ENCODE results near the gene CTNNA2.

Gene CTNNA2

DNA sequence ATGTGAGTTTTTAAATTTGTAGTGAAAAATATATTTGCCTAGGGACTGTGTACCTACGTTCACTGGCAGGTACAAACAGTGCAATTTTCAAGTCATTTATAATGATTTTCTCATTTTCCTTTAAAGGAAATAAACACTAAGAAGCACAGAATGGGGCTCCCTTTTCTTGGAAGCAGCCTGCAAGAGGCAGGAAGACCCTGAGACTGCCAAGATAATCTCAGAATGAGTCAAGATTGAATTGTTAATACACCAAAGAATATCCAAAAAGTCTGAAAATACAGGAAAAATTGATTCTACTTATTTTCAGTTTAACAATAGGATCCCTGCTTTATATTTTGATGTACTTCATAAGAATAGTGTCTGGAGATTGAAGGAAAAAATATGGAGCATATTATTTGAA, 331.2 kb downstream of the CTNNA2 start:
- no peak for DNase-seq
- no peaks in the 10 kb centered on the region for H3K27me3 ChIP-seq (ENCODE audit: insufficient read depth, low read length, poor library complexity)
- no peak overlapping the region for H2AFZ ChIP-seq (ENCODE audit: low read depth, low read length)
- TF ChIP-seq EZH2 (IDR thresholded peaks at IDR 0.05; ENCODE audit: borderline replicate concordance, low read depth, low read length, severe bottlenecking), result no peak
- TF ChIP-seq, protein P1, sequence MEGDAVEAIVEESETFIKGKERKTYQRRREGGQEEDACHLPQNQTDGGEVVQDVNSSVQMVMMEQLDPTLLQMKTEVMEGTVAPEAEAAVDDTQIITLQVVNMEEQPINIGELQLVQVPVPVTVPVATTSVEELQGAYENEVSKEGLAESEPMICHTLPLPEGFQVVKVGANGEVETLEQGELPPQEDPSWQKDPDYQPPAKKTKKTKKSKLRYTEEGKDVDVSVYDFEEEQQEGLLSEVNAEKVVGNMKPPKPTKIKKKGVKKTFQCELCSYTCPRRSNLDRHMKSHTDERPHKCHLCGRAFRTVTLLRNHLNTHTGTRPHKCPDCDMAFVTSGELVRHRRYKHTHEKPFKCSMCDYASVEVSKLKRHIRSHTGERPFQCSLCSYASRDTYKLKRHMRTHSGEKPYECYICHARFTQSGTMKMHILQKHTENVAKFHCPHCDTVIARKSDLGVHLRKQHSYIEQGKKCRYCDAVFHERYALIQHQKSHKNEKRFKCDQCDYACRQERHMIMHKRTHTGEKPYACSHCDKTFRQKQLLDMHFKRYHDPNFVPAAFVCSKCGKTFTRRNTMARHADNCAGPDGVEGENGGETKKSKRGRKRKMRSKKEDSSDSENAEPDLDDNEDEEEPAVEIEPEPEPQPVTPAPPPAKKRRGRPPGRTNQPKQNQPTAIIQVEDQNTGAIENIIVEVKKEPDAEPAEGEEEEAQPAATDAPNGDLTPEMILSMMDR (IDR thresholded peaks at IDR 0.05; ENCODE audit: borderline replicate concordance, extremely low read depth, low read length, poor library complexity, severe bottlenecking), result no peak
- no peaks in the 10 kb centered on the region for H3K4me1 ChIP-seq (ENCODE audit: insufficient read depth, low read length)
- no peak overlapping the region for H3K27ac ChIP-seq (ENCODE audit: low read length)
- H3K36me3 ChIP-seq (ENCODE audit: insufficient read depth, low read length), result no peaks in the 10 kb centered on the region
- no peak overlapping the region for H3K4me3 ChIP-seq (ENCODE audit: low read depth in 1 of 2, low read length in 2 of 2)
- ATAC-seq (ENCODE audit: insufficient read depth, low read depth), result no peak
- no peaks in the 10 kb centered on the region for H3K79me2 ChIP-seq (ENCODE audit: insufficient read depth, low read length)
- no peak overlapping the region for H3K4me2 ChIP-seq (ENCODE audit: insufficient read depth, low read length)
- H4K20me1 ChIP-seq (ENCODE audit: insufficient read depth, low read length), result no peaks in the 10 kb centered on the region
- no peaks in the 10 kb centered on the region for H3K9me3 ChIP-seq (ENCODE audit: insufficient read depth, low read length, severe bottlenecking)
- no peak overlapping the region for H3K9ac ChIP-seq (ENCODE audit: low read depth, low read length)

DNA sequence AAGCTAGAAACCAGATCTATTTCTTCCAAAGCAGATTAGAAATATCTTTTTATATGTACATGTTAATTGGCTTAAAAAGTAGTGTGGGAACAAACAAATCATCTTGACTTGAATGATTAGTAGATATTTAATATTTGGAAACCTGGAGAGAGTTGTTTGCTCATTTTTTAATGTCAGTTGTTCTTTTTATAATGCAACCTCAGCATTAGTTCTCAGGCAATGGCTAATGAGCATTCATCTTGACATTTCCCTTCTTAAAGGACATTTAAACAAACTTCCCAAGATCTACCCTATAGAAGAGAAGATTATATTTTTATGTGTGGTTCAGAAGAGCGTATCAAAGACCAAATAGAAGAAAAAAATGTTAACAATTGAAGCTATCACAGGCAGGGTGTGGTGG, 334.0 kb downstream of the CTNNA2 start:
- H3K4me3 ChIP-seq (ENCODE audit: low read depth in 1 of 2, low read length in 2 of 2), result no peak overlapping the region
- H3K79me2 ChIP-seq (ENCODE audit: insufficient read depth, low read length), result no peaks in the 10 kb centered on the region
- H3K27me3 ChIP-seq (ENCODE audit: insufficient read depth, low read length, poor library complexity), result no peaks in the 10 kb centered on the region
- DNase-seq (no peak), ATAC-seq (ENCODE audit: insufficient read depth, low read depth) (no peak)
- H3K9me3 ChIP-seq (ENCODE audit: insufficient read depth, low read length, severe bottlenecking), result no peaks in the 10 kb centered on the region
- TF ChIP-seq EZH2 (IDR thresholded peaks at IDR 0.05; ENCODE audit: borderline replicate concordance, low read depth, low read length, severe bottlenecking), result no peak
- TF ChIP-seq, protein P1 (IDR thresholded peaks at IDR 0.05; ENCODE audit: borderline replicate concordance, extremely low read depth, low read length, poor library complexity, severe bottlenecking), result no peak
- no peak overlapping the region for H3K9ac ChIP-seq (ENCODE audit: low read depth, low read length)
- no peaks in the 10 kb centered on the region for H3K4me1 ChIP-seq (ENCODE audit: insufficient read depth, low read length)
- H3K4me2 ChIP-seq (ENCODE audit: insufficient read depth, low read length), result no peak overlapping the region
- no peak overlapping the region for H3K27ac ChIP-seq (ENCODE audit: low read length)
- H4K20me1 ChIP-seq (ENCODE audit: insufficient read depth, low read length), result no peaks in the 10 kb centered on the region
- no peaks in the 10 kb centered on the region for H3K36me3 ChIP-seq (ENCODE audit: insufficient read depth, low read length)
- H2AFZ ChIP-seq (ENCODE audit: low read depth, low read length), result no peak overlapping the region

DNA sequence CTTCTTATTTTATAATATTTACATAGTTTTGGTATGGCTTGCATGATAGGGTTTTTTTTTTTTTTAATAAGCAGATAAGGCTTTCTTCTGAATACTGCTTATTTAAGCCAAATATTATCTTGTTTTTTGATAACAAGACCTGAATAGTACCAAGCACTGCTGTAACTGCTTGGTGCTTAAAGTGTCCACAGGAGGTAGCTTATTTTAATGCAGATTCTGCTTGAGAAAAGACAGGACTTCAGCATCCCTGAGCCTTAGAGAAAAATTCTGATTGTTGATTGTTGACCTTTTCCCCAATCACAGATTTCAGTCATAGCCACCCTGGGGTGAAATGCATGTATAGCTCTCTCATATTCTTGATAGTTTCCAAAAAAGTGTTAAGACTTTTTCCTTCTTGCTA, 336.4 kb downstream of the CTNNA2 start:
- H3K4me1 ChIP-seq (ENCODE audit: insufficient read depth, low read length), result no peaks in the 10 kb centered on the region
- no peak overlapping the region for H3K9ac ChIP-seq (ENCODE audit: low read depth, low read length)
- no peak overlapping the region for H2AFZ ChIP-seq (ENCODE audit: low read depth, low read length)
- H3K4me3 ChIP-seq (ENCODE audit: low read depth in 1 of 2, low read length in 2 of 2), result no peak overlapping the region
- H3K36me3 ChIP-seq (ENCODE audit: insufficient read depth, low read length), result no peaks in the 10 kb centered on the region
- no peak overlapping the region for H3K27ac ChIP-seq (ENCODE audit: low read length)
- H3K4me2 ChIP-seq (ENCODE audit: insufficient read depth, low read length), result no peak overlapping the region
- ATAC-seq (ENCODE audit: insufficient read depth, low read depth), result no peak
- H3K9me3 ChIP-seq (ENCODE audit: insufficient read depth, low read length, severe bottlenecking), result no peaks in the 10 kb centered on the region
- H3K79me2 ChIP-seq (ENCODE audit: insufficient read depth, low read length), result no peaks in the 10 kb centered on the region
- H3K27me3 ChIP-seq (ENCODE audit: insufficient read depth, low read length, poor library complexity), result no peaks in the 10 kb centered on the region
- TF ChIP-seq, protein P1 (IDR thresholded peaks at IDR 0.05; ENCODE audit: borderline replicate concordance, extremely low read depth, low read length, poor library complexity, severe bottlenecking), result no peak
- no peak for TF ChIP-seq EZH2 (IDR thresholded peaks at IDR 0.05; ENCODE audit: borderline replicate concordance, low read depth, low read length, severe bottlenecking)
- DNase-seq, result no peak
- H4K20me1 ChIP-seq (ENCODE audit: insufficient read depth, low read length), result no peaks in the 10 kb centered on the region

DNA sequence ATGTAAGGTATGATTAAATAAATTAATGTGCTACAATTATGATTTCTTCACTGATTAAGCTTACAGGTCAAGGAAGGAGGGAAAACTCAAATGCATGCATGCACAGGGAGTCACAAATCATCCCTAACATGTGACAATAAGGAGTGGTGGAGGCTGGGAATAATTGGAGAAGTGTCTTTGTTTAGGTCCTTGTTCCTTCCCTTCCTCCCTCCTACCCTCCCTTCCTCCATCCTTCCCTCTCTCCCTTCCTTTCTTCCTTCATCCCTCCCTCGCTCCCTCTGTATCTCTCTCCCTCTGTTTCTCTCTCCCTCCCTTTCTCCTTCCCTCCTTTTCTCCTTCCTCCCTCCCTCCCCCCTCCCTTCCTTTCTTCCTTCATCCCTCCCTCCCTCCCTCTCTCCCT, 337.1 kb downstream of the CTNNA2 start:
- Histone ChIP-seq H3K27me3 (ENCODE audit: insufficient read depth, low read length, poor library complexity) (no peaks in the 10 kb centered on the region), H3K4me1 (ENCODE audit: insufficient read depth, low read length) (no peaks in the 10 kb centered on the region), H4K20me1 (ENCODE audit: insufficient read depth, low read length) (no peaks in the 10 kb centered on the region), H3K36me3 (ENCODE audit: insufficient read depth, low read length) (no peaks in the 10 kb centered on the region), H2AFZ (ENCODE audit: low read depth, low read length) (no peak overlapping the region), H3K9me3 (ENCODE audit: insufficient read depth, low read length, severe bottlenecking) (no peaks in the 10 kb centered on the region), H3K27ac (ENCODE audit: low read length) (no peak overlapping the region), H3K4me3 (ENCODE audit: low read depth in 1 of 2, low read length in 2 of 2) (no peak overlapping the region), H3K4me2 (ENCODE audit: insufficient read depth, low read length) (no peak overlapping the region), H3K9ac (ENCODE audit: low read depth, low read length) (no peak overlapping the region), H3K79me2 (ENCODE audit: insufficient read depth, low read length) (no peaks in the 10 kb centered on the region)
- TF ChIP-seq, protein P1 (IDR thresholded peaks at IDR 0.05; ENCODE audit: borderline replicate concordance, extremely low read depth, low read length, poor library complexity, severe bottlenecking), result no peak
- no peak for TF ChIP-seq EZH2 (IDR thresholded peaks at IDR 0.05; ENCODE audit: borderline replicate concordance, low read depth, low read length, severe bottlenecking)
- ATAC-seq (ENCODE audit: insufficient read depth, low read depth), result no peak
- DNase-seq, result no peak
